Gastrocnemius medialis (tissue), 4 donors: Measurements from ENCODE around the gene NELFB. TPM values are rescaled to one million over a fixed set of nuclear protein-coding genes. Genes with fewer than 3 reads are reported as not detected.

Experiments
- ATAC-seq, 2 donors: fragments of 150-250 bp; one replicate each; pipeline ENCODE4 v1.9.1; 2016
- DNase-seq, 2 donors: peaks; one replicate each; pipeline ENCODE4 v3.0.0-alpha.2; 2019
- H3K27ac ChIP-seq, 4 donors: fragments of 200-600 bp; sonication (generic); 1 replicate in 1 of 4; 2 replicates in 3 of 4; pipeline ENCODE4 v1.5.1; 2016 to 2018; ENCODE audit warnings: mild to moderate bottlenecking in 2 of 4, moderate library complexity in 1 of 4
- H3K27me3 ChIP-seq, 3 donors: fragments of 200-600 bp; sonication (generic) in 2 of 3; 1 replicate in 1 of 3; 2 replicates in 2 of 3; pipeline versions ENCODE4 v1.5.1 to v1.6.0; 2016 to 2019; ENCODE audit warnings: mild to moderate bottlenecking in 1 of 3, moderate library complexity in 1 of 3
- H3K36me3 ChIP-seq, 2 donors: fragments of 200-600 bp; sonication (generic) in 1 of 2; one replicate each; pipeline ENCODE4 v1.5.1; 2017 to 2018
- H3K4me1 ChIP-seq, 2 donors: fragments of 200-600 bp; sonication (generic) in 1 of 2; one replicate each; pipeline ENCODE4 v1.5.1; 2016 to 2017; ENCODE audit warnings: mild to moderate bottlenecking in 2 of 2
- H3K4me3 ChIP-seq, 4 donors: fragments of 200-600 bp; sonication (generic) in 3 of 4; 1 replicate in 1 of 4; 2 replicates in 3 of 4; pipeline ENCODE4 v1.5.1; 2016 to 2019; ENCODE audit warnings: mild to moderate bottlenecking in 2 of 4
- H3K9me3 ChIP-seq, 3 donors: fragments of 200-600 bp; sonication (generic) in 2 of 3; 1 replicate in 1 of 3; 2 replicates in 2 of 3; pipeline ENCODE4 v1.5.1; 2016 to 2019
- CTCF ChIP-seq, 5 experiments: fragments of 450-650 bp in 3 of 5; fragments of 200-600 bp in 2 of 5; sonication (generic) in 2 of 5; IDR thresholded peaks in 4 of 5; conservative IDR thresholded peaks in 1 of 5; 1 replicate in 4 of 5; 2 replicates in 1 of 5; pipeline ENCODE4 v1.5.1; 2016 to 2019; ENCODE audit warnings: antibody characterized with exemption in 5 of 5, mild to moderate bottlenecking in 3 of 5, moderate library complexity in 3 of 5
- POLR2A ChIP-seq, 2 donors: fragments of 450-650 bp; IDR thresholded peaks; one replicate each; pipeline ENCODE4 v1.6.1; 2017; ENCODE audit warnings: antibody characterized with exemption in 2 of 2, mild to moderate bottlenecking in 2 of 2, moderate library complexity in 2 of 2
- in situ Hi-C, 4 donors: fragments of 200-750 bp; cut with MboI; loops; one replicate each; pipeline versions ENCODE4 v1.15.0 to v1.8.0; 2017; ENCODE audit warnings: low sequenced_read_pairs in 4 of 4
- intact Hi-C: fragments of 100-400 bp; cut with DNase I; formaldehyde crosslinking; loops from one replicate; pipeline ENCODE4 v1.15.1; 2023; ENCODE audit warnings: low total_unique reads
- total RNA-seq, 4 donors: library from RNA; depleted of rRNA; stranded (reverse); fragments of >200 nt; gene quantifications; one replicate each; pipeline versions ENCODE4 v1.1.0 to v1.2.3, GENCODE V29; 2016

NELFB gene
- total RNA-seq, 4 donors from 2014 or later: 21.6 to 61.5 (median 39.4) TPM

GRCh38 chr9:137245450-137246421 is 9.4 kb upstream of the NELFB start:
- no peak overlapping the region for H3K27ac ChIP-seq
- intact Hi-C loops: no loop called here
- H3K36me3 ChIP-seq: peaks cover 0 to 23% of the 10 kb centered on the region in 2 donors
- TF ChIP-seq POLR2A (IDR thresholded peaks at IDR 0.05): no peak
- no peak for TF ChIP-seq CTCF (IDR thresholded peaks at IDR 0.05 in 4 of 5, conservative IDR thresholded peaks at IDR 0.05 in 1 of 5)
- peaks cover 42 to 55% of the 10 kb centered on the region in 2 donors for H3K4me1 ChIP-seq
- DNase-seq (no peak), ATAC-seq (no peak)
- in situ Hi-C loops: no loop called here
- no peaks in the 10 kb centered on the region for H3K9me3 ChIP-seq
- H3K27me3 ChIP-seq: no peaks in the 10 kb centered on the region
- H3K4me3 ChIP-seq: no peak overlapping the region

- H3K27me3 ChIP-seq: no peaks in the 10 kb centered on the region
- H3K4me1 ChIP-seq: peaks cover 39 to 48% of the 10 kb centered on the region in 2 donors
- in situ Hi-C loops (no loop called here), intact Hi-C loops (no loop called here)
- TF ChIP-seq CTCF (IDR thresholded peaks at IDR 0.05 in 4 of 5, conservative IDR thresholded peaks at IDR 0.05 in 1 of 5): no peak
- no peak for TF ChIP-seq POLR2A (IDR thresholded peaks at IDR 0.05)
- H3K4me3 ChIP-seq: peak overlapping the region in 1 of 4 donors; percentile 13
- ATAC-seq: peak; percentile 64 to 75
- peaks cover 0 to 16% of the 10 kb centered on the region in 2 donors for H3K36me3 ChIP-seq
- peak overlapping the region; percentile 60 to 79 (median 66) for H3K27ac ChIP-seq
- H3K9me3 ChIP-seq: no peaks in the 10 kb centered on the region
- peak in 1 of 2 donors; percentile 49 for DNase-seq
These were observed 7.8 kb upstream of the NELFB start for GRCh38 chr9:137247135-137247915.

- in situ Hi-C loops (no loop called here), intact Hi-C loops (no loop called here)
- no peak overlapping the region for H3K4me3 ChIP-seq
- H3K9me3 ChIP-seq: no peaks in the 10 kb centered on the region
- H3K4me1 ChIP-seq: peaks cover 34 to 43% of the 10 kb centered on the region in 2 donors
- H3K27ac ChIP-seq: peak overlapping the region; percentile 60 to 79 (median 66)
- H3K36me3 ChIP-seq: peaks cover 0 to 11% of the 10 kb centered on the region in 2 donors
- H3K27me3 ChIP-seq: no peaks in the 10 kb centered on the region
- TF ChIP-seq CTCF (IDR thresholded peaks at IDR 0.05 in 4 of 5, conservative IDR thresholded peaks at IDR 0.05 in 1 of 5) (no peak), POLR2A (IDR thresholded peaks at IDR 0.05) (no peak)
- no peak for DNase-seq
- no peak for ATAC-seq
These were observed 7.3 kb upstream of the NELFB start for GRCh38 chr9:137247916-137248175.

GRCh38 chr9:137250329-137251193 is 4.6 kb upstream of the NELFB start:
- no peaks in the 10 kb centered on the region for H3K36me3 ChIP-seq
- H3K27me3 ChIP-seq: no peaks in the 10 kb centered on the region
- H3K9me3 ChIP-seq: no peaks in the 10 kb centered on the region
- ATAC-seq: no peak
- intact Hi-C loops (no loop called here), in situ Hi-C loops (no loop called here)
- no peak for TF ChIP-seq CTCF (IDR thresholded peaks at IDR 0.05 in 4 of 5, conservative IDR thresholded peaks at IDR 0.05 in 1 of 5)
- no peak for TF ChIP-seq POLR2A (IDR thresholded peaks at IDR 0.05)
- no peak overlapping the region for H3K4me3 ChIP-seq
- no peak overlapping the region for H3K27ac ChIP-seq
- peaks cover 24 to 27% of the 10 kb centered on the region in 2 donors for H3K4me1 ChIP-seq
- DNase-seq: no peak
